ENCODE measurements around the gene ADD1.

The ADD1 gene

DNA sequence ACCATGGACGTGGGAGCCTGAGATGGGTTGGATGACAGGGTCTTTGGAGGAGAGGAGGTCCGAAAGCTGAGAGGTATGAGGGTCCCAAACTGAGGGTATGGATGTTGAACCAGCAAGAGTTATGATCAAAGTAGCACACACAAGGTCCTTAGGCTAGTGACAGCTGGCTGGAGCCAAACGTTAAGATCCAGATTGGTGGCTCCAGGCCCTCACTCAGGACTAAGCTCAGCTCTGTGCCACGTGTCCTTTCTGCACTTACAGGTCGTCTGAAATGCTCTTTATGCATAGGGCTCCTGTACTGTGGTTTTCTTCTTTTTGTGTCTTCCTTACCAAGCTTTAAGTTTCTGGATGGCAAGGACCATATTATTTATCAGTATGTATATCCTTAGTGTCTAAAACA is 35.4 kb downstream of the ADD1 start:
- H3K4me3 ChIP-seq: no peak overlapping the region
- no peak for DNase-seq (ENCODE audit: low spot score)
- TF ChIP-seq, protein P1, sequence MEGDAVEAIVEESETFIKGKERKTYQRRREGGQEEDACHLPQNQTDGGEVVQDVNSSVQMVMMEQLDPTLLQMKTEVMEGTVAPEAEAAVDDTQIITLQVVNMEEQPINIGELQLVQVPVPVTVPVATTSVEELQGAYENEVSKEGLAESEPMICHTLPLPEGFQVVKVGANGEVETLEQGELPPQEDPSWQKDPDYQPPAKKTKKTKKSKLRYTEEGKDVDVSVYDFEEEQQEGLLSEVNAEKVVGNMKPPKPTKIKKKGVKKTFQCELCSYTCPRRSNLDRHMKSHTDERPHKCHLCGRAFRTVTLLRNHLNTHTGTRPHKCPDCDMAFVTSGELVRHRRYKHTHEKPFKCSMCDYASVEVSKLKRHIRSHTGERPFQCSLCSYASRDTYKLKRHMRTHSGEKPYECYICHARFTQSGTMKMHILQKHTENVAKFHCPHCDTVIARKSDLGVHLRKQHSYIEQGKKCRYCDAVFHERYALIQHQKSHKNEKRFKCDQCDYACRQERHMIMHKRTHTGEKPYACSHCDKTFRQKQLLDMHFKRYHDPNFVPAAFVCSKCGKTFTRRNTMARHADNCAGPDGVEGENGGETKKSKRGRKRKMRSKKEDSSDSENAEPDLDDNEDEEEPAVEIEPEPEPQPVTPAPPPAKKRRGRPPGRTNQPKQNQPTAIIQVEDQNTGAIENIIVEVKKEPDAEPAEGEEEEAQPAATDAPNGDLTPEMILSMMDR (IDR thresholded peaks at IDR 0.05): no peak
- peak overlapping the region in 1 of 2 donors; percentile 13 for H3K27ac ChIP-seq

DNA sequence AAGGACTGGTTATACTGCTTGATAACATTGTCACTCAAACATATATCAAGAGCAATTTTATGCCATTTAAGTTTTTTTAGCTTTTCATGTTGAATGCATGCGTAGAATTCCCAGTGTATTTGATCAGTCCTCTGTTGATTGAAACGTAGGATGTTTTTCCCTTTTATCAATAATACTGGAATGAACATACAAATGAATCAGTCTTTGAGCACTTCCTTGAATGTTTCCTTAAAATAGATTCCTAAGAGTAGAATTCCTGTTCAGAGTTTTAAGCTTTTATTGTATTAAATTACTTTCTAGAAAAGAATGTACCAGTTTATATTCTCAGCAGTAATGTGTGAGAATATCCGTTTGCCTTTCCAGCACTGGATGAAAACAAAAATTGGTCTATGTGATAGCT is 37.8 kb downstream of the ADD1 start:
- no peak for DNase-seq (ENCODE audit: low spot score)
- TF ChIP-seq, protein P1 (IDR thresholded peaks at IDR 0.05): no peak
- H3K27ac ChIP-seq: no peak overlapping the region
- H3K4me3 ChIP-seq: no peak overlapping the region

DNA sequence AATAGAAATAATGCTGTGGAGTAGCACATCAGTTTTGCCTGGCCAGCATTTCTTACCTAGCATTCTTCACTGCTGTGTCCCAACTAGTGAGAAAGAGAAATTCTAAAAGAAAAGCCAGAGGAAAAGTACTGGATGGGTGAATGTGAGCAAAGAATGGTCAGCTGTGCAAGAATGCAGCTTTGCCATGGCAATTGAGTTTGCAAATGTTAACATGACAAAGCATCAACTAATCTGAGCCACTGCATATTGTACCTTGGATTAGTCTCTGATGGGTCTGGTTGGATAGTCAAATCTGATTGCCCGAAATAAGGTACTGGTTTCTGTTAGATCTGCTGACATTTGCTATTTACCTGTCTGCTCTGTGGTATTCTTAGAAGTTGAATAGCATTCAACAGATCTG is 38.7 kb downstream of the ADD1 start:
- Histone ChIP-seq H3K4me3 (no peak overlapping the region), H3K27ac (no peak overlapping the region)
- TF ChIP-seq, protein P1 (IDR thresholded peaks at IDR 0.05): no peak
- DNase-seq (ENCODE audit: low spot score): no peak

DNA sequence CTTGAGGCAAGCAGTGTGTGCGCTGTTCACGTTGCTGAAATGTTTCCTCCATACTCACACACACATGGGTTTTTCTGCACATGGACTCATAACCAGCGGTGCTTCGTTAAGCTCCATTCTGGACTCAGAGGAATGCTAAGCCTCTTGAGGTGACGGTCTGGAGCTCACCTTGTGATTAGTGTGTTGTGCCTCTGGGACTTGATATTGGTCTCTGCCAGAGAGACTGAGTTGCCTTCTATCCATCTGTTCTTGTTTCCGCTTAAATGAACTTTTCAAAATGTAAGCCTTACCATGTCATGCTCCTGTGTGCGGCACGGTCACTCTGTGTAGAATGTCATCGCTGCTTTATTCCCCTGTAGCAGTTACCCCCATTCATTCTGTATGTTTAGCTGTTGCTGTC is 42.5 kb downstream of the ADD1 start:
- Histone ChIP-seq H3K27ac (no peak overlapping the region), H3K4me3 (no peak overlapping the region)
- DNase-seq (ENCODE audit: low spot score): no peak
- TF ChIP-seq, protein P1 (IDR thresholded peaks at IDR 0.05): no peak

DNA sequence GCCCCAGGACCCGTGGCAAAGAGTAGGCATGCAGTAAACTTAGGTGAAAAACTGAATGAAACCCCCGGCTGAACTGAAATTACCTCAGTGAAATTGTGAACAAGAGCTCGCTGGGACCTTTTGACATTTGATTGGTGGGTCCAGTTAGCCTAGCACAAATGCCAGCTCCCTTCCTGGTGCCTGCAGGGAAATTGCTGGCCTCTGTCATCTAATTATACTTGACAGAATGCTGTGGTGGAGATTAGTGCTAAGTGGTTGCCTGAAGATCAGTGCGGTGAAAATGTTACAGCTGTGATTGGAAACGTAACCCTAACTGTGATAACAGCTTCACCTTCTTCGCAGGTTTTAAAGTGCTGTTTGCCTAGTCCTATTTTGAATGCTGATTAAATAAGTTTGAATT is 43.0 kb downstream of the ADD1 start:
- TF ChIP-seq, protein P1 (IDR thresholded peaks at IDR 0.05): no peak

DNA sequence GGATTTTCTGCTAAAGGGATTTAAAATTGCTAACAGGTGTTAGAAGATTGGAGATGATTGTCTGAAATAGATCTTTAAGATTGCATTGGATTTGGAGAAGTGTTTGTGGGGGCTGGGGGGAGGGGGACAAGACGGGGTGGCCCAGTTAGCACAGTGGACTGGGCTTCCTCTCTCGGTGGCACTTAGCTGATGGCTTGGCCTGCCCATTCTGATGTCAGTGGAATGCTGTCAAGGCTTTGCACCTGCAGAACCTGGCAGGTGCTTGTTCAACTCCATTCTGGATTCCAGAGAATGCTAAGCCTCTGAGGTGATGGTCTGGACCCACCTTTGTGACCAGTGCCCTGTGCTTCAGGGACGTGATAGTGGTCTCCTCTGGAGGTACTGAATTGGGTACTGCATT is 43.7 kb downstream of the ADD1 start:
- TF ChIP-seq, protein P1 (IDR thresholded peaks at IDR 0.05): no peak
- H3K4me3 ChIP-seq: no peak overlapping the region
- DNase-seq (ENCODE audit: low spot score): no peak
- H3K27ac ChIP-seq: no peak overlapping the region

More for the DNA sequence above, 43.0 kb downstream of the ADD1 start:
- DNase-seq (ENCODE audit: low spot score): no peak
- Histone ChIP-seq H3K4me3 (no peak overlapping the region), H3K27ac (no peak overlapping the region)

DNA sequence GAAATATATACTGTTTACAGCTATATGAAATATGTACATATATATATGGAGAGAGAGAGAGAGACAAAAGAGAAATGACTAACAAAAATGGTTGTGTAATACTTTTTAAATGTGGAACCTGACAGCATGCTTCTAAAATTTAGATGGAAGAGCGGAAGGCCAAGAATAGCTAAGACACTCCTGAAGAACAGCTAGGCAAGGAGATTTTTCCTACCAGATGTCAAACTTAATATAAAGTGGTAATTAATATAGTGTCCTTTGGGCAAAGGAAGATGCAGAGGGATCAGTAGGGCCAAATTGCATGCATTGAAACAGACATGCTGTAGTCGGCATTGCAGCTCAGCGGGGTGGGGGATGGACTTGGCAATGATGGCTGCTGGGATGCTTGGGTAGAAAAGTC is 45.2 kb downstream of the ADD1 start:
- DNase-seq (ENCODE audit: low spot score): no peak
- H3K27ac ChIP-seq: no peak overlapping the region
- no peak overlapping the region for H3K4me3 ChIP-seq
- TF ChIP-seq, protein P1 (IDR thresholded peaks at IDR 0.05): no peak
